Loucy (cell line): ENCODE measurements around the gene TSPAN3.
A peak's percentile ranks its signal among the peaks of the same experiment; 100 is the strongest.

Experiments
- H2AFZ ChIP-seq: fragments of 200-600 bp; sonication (generic); 2 replicates; pipeline ENCODE4 v1.6.0; 2016; ENCODE audit warnings: antibody characterized with exemption, mild to moderate bottlenecking, low read length, moderate library complexity
- H3F3A ChIP-seq: fragments of 200-600 bp; 2 replicates; pipeline ENCODE4 v1.6.0; 2016; ENCODE audit warnings: antibody characterized with exemption, low read depth, mild to moderate bottlenecking
- H3K27me3 ChIP-seq: fragments of 200-600 bp; sonication (generic); 2 replicates; pipeline ENCODE4 v1.6.1; 2014; ENCODE audit warnings: low read length, mild to moderate bottlenecking; ENCODE audit not compliant: insufficient read depth, poor library complexity, severe bottlenecking
- H3K36me3 ChIP-seq: fragments of 200-600 bp; sonication (generic); 2 replicates; pipeline ENCODE4 v1.6.1; 2016; ENCODE audit warnings: low read length; ENCODE audit not compliant: insufficient read depth
- H3K4me1 ChIP-seq: fragments of 200-600 bp; sonication (generic); 2 replicates; pipeline ENCODE4 v1.5.1; 2014; ENCODE audit warnings: low read length, mild to moderate bottlenecking; ENCODE audit not compliant: insufficient read depth, poor library complexity, severe bottlenecking
- H3K4me2 ChIP-seq: fragments of 200-600 bp; sonication (generic); 2 replicates; pipeline ENCODE4 v1.6.0; 2014; ENCODE audit warnings: antibody characterized with exemption, low read length, low read depth, mild to moderate bottlenecking; ENCODE audit not compliant: poor library complexity, severe bottlenecking
- H3K4me3 ChIP-seq: fragments of 200-600 bp; sonication (generic); 2 replicates; pipeline ENCODE4 v1.5.1; 2014; ENCODE audit warnings: low read length, mild to moderate bottlenecking, mixed read lengths; ENCODE audit not compliant: poor library complexity, severe bottlenecking
- H3K79me2 ChIP-seq: fragments of 200-600 bp; sonication (generic); 2 replicates; pipeline ENCODE4 v1.6.1; 2014; ENCODE audit warnings: low read length; ENCODE audit not compliant: insufficient read depth
- H3K9ac ChIP-seq: fragments of 200-600 bp; sonication (generic); 2 replicates; pipeline ENCODE4 v1.6.0; 2014; ENCODE audit warnings: mild to moderate bottlenecking, low read depth, low read length, moderate library complexity; ENCODE audit not compliant: poor library complexity, severe bottlenecking
- H3K9me2 ChIP-seq: fragments of 200-600 bp; sonication (generic); replicated peaks from 2 replicates; pipeline ENCODE4 v1.6.1; 2016; ENCODE audit warnings: low read depth, low read length, mixed read lengths
- H3K9me3 ChIP-seq: fragments of 200-600 bp; sonication (generic); 2 replicates; pipeline ENCODE4 v1.6.1; 2014; ENCODE audit warnings: mild to moderate bottlenecking, antibody characterized with exemption, low read length, low read depth; ENCODE audit not compliant: insufficient read depth
- H4K20me1 ChIP-seq: fragments of 200-600 bp; sonication (generic); 2 replicates; pipeline ENCODE4 v1.6.0; 2014; ENCODE audit warnings: antibody characterized with exemption, low read length, mild to moderate bottlenecking; ENCODE audit not compliant: insufficient read depth, poor library complexity, severe bottlenecking
- EZH2phosphoT487 ChIP-seq: fragments of 200-600 bp; IDR thresholded peaks from 2 replicates; pipeline ENCODE4 v1.6.1; 2018; ENCODE audit warnings: antibody characterized with exemption, mild to moderate bottlenecking, moderate library complexity, borderline replicate concordance
- TF ChIP-seq, protein P1 (sequence below): fragments of 200-600 bp; sonication (generic); conservative IDR thresholded peaks from 2 replicates; pipeline ENCODE4 v1.5.1; 2014; ENCODE audit warnings: mild to moderate bottlenecking, antibody characterized with exemption, low read length

The TSPAN3 gene

DNA sequence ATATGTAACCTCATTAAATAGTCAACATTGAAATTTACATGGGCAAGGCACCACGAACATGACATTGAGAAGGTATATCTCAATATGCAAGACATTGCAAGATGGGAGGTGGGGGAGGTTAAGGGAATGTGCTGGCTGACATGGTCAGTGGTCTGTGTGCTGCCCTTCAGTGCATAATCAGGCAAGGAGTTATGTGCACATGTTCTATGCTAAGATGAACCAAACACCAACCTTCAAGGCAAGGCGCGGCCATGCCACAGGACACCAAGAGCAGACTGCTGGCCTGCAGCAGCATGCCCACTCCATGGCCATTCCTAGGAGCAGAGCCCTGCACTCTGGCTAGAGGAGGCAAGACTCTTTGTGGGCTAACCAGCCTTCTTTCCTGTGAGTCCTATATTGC lies 40.9 kb upstream of the TSPAN3 start:
- Histone ChIP-seq H3K27me3 (no peaks in the 10 kb centered on the region), H4K20me1 (no peaks in the 10 kb centered on the region), H3F3A (no peaks in the 10 kb centered on the region), H3K9me3 (no peaks in the 10 kb centered on the region), H3K9me2 (no peaks in the 10 kb centered on the region), H3K4me3 (no peak overlapping the region), H3K36me3 (peaks cover 14% of the 10 kb centered on the region; the same call in 1 of the 2 replicates), H3K79me2 (no peaks in the 10 kb centered on the region), H2AFZ (no peak overlapping the region), H3K4me1 (no peaks in the 10 kb centered on the region), H3K9ac (no peak overlapping the region), H3K4me2 (no peak overlapping the region)
- TF ChIP-seq, protein P1, sequence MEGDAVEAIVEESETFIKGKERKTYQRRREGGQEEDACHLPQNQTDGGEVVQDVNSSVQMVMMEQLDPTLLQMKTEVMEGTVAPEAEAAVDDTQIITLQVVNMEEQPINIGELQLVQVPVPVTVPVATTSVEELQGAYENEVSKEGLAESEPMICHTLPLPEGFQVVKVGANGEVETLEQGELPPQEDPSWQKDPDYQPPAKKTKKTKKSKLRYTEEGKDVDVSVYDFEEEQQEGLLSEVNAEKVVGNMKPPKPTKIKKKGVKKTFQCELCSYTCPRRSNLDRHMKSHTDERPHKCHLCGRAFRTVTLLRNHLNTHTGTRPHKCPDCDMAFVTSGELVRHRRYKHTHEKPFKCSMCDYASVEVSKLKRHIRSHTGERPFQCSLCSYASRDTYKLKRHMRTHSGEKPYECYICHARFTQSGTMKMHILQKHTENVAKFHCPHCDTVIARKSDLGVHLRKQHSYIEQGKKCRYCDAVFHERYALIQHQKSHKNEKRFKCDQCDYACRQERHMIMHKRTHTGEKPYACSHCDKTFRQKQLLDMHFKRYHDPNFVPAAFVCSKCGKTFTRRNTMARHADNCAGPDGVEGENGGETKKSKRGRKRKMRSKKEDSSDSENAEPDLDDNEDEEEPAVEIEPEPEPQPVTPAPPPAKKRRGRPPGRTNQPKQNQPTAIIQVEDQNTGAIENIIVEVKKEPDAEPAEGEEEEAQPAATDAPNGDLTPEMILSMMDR: no peak
- TF ChIP-seq EZH2phosphoT487: no peak

DNA sequence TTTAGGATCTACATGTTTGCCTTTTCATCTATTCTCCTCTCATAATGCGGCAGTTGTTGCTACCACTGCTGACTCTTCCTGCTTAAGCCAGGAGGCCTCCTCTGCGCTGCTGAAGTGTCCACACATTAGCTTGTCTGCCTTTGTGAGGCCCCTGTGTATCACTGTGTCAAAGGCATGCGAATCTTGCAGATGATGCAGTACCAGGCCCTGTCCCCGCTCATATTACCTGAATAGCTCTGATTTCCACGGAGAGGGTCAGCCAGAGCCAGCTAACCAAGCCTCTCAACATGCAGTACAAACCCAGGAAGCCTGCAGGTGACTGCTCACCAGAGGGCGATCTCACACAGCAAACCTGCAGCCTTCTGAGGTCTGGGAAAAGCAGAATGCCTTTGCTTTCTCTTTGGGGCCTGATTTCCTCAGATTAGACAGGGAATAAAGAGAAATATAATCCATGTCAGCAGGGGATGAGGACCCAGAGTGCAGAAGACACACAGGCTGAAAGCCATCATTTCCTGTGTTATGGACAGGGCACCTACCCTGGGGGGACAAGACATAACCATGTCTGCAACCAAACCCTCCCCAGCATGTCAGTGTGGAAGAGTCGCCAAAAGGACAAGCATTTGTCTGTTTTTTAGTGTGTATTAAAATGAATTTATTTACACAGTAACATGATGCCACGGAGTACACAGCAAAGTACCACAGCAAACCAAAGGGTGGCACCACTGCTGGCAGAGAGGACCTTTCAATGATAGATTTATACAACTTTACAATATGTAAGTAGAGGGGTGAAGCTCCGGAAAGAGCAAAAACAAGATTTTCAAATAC lies 36.8 kb upstream of the TSPAN3 start:
- Histone ChIP-seq H4K20me1 (no peaks in the 10 kb centered on the region), H3K4me3 (no peak overlapping the region), H3K36me3 (no peaks in the 10 kb centered on the region), H3K9me2 (no peaks in the 10 kb centered on the region), H3K9ac (no peak overlapping the region), H3K79me2 (no peaks in the 10 kb centered on the region), H3F3A (no peaks in the 10 kb centered on the region), H3K4me1 (peaks cover 9% of the 10 kb centered on the region), H3K4me2 (no peak overlapping the region), H3K9me3 (no peaks in the 10 kb centered on the region), H2AFZ (no peak overlapping the region), H3K27me3 (no peaks in the 10 kb centered on the region)
- TF ChIP-seq, protein P1: peak; percentile 83
- no peak for TF ChIP-seq EZH2phosphoT487

DNA sequence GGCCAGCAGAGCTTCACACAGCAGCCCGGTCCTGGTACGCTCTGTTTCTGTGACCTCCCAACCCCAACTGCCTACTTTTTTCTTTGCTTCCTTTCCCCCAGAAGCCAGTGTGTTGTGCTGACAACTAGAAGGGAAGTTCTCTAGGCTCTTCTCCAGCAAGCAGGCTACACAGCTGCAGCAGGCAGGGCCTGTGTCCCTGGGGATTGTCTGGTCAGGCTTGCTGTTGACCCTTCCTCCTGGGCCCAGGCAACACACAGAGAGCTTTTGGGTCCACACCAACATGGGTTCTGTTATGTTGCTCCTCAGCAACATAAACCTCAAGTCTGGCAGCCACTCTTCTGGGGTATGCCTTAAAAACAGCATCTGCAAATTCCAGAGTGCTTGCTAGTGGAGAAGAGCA lies 36.2 kb upstream of the TSPAN3 start:
- Histone ChIP-seq H3K36me3 (no peaks in the 10 kb centered on the region), H3K9me3 (no peaks in the 10 kb centered on the region), H3K4me3 (no peak overlapping the region), H3K4me1 (peaks cover 9% of the 10 kb centered on the region), H3K79me2 (no peaks in the 10 kb centered on the region), H3K9ac (no peak overlapping the region), H3F3A (no peaks in the 10 kb centered on the region), H3K27me3 (no peaks in the 10 kb centered on the region), H3K4me2 (no peak overlapping the region), H4K20me1 (no peaks in the 10 kb centered on the region), H2AFZ (no peak overlapping the region), H3K9me2 (no peaks in the 10 kb centered on the region)
- TF ChIP-seq, protein P1: no peak
- TF ChIP-seq EZH2phosphoT487: no peak
